Parathyroid adenoma (tissue), 2 donors: Measurements from ENCODE around the gene AKAP1.
A peak's percentile ranks its signal among the peaks of the same experiment; 100 is the strongest.

Experiments used
- H2AFZ ChIP-seq: fragments of 300-600 bp; sonication (generic); one replicate; pipeline ENCODE4 v1.7.0; 2017; ENCODE audit warnings: antibody characterized with exemption, mild to moderate bottlenecking
- H3K27ac ChIP-seq: fragments of 300-600 bp; sonication (generic); one replicate; pipeline ENCODE4 v1.7.0; 2017
- H3K27me3 ChIP-seq: fragments of 300-600 bp; sonication (generic); one replicate; pipeline ENCODE4 v1.7.0; 2017; ENCODE audit warnings: low read length; ENCODE audit not compliant: control insufficient read depth, insufficient read depth
- H3K36me3 ChIP-seq: fragments of 300-600 bp; sonication (generic); one replicate; pipeline ENCODE4 v1.7.0; 2017; ENCODE audit warnings: low read length; ENCODE audit not compliant: control insufficient read depth, insufficient read depth
- H3K4me1 ChIP-seq: fragments of 300-600 bp; sonication (generic); one replicate; pipeline ENCODE4 v1.7.0; 2017; ENCODE audit warnings: control low read depth
- H3K4me2 ChIP-seq: fragments of 300-600 bp; sonication (generic); one replicate; pipeline ENCODE4 v1.7.0; 2017; ENCODE audit warnings: low read length
- H3K4me3 ChIP-seq: fragments of 300-600 bp; sonication (generic); one replicate; pipeline ENCODE4 v1.7.0; 2017; ENCODE audit warnings: low read depth, low read length
- H3K79me2 ChIP-seq: fragments of 300-600 bp; sonication (generic); one replicate; pipeline ENCODE4 v1.7.0; 2017; ENCODE audit warnings: control low read depth
- H3K9ac ChIP-seq: fragments of 300-600 bp; sonication (generic); one replicate; pipeline ENCODE4 v1.7.0; 2017; ENCODE audit warnings: mild to moderate bottlenecking
- H3K9me3 ChIP-seq: fragments of 300-600 bp; sonication (generic); one replicate; pipeline ENCODE4 v1.7.0; 2017; ENCODE audit warnings: low read length; ENCODE audit not compliant: control insufficient read depth
- CTCF ChIP-seq: fragments of 300-600 bp; sonication (generic); IDR thresholded peaks from one replicate; pipeline ENCODE4 v1.7.0; 2017; ENCODE audit warnings: antibody characterized with exemption, mild to moderate bottlenecking
- donor health status: primary hyperparathyroidism.

Gene AKAP1

DNA sequence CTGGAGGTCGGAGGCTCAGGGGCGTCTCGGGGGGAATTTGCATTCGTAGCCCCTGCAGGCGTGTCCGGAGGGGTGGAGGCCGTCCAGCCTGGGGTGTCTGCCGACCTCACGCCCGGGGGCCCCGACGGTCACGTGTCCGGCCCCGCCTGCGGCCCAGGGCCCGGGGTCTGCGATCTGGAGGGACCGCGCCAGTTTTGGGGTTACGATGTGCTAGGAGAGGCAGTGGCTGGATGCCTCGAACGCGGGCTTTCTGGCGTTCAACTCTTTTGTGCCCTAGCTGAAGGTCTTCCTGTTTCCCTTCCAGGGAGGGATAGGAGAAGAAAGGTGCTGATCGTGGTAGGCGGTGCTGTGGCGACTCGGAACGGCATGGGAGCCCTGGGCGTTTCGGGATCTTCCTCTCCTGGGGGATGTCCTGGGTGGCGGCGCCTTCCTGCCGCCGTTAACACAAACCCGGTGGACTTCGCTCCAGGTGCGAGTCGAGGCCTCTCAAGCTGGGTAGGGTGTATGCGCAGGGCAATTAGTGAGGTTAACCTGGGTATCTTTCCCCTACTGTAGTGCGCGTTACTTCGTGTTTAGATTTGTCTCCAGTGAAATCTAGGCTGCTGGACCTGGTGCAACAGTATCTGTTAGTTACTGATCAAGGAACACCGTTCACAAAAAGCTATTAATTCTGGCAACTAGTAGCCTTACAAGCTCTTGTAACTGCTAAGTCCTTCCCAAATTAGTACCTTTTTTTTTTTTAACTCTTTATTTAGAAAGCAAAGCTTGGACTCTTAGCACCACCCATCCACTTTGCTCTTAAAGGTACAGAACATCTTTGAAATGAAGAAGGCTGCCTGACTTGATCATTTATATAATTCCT is 1.3 kb downstream of the AKAP1 start:
- no peaks in the 10 kb centered on the region for H3K27me3 ChIP-seq
- H3K9ac ChIP-seq = peak overlapping the region; percentile 16
- no peak for TF ChIP-seq CTCF
- H3K4me3 ChIP-seq = peak overlapping the region; percentile 80
- peak overlapping the region; percentile 63 for H2AFZ ChIP-seq
- peaks cover 18% of the 10 kb centered on the region for H3K79me2 ChIP-seq
- H3K36me3 ChIP-seq = no peaks in the 10 kb centered on the region
- H3K4me2 ChIP-seq = peak overlapping the region; percentile 96
- H3K9me3 ChIP-seq = no peaks in the 10 kb centered on the region
- peak overlapping the region; percentile 73 for H3K27ac ChIP-seq
- H3K4me1 ChIP-seq = peaks cover 30% of the 10 kb centered on the region

DNA sequence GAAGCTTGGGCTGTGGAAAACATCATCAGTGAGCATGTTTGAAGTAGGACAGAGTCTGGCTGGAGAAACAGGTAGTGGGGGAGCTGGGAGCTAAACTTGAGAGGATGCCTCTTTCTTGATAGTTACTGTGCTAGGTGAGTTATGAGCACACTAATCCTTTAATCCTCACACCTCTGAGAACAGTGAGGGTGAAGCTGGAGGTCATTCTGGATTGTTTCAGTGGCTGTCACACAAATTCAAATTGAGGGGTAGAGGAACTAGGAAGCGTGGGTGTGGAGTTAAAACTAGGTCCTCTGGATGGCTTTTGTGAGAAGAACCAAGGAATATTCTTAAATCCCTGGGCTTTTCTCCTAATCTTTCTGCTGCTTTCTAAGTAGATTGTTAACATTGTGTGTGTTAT is 3.3 kb downstream of the AKAP1 start:
- Histone ChIP-seq H3K9me3 (no peaks in the 10 kb centered on the region), H3K4me1 (peaks cover 40% of the 10 kb centered on the region), H3K27ac (no peak overlapping the region), H3K4me2 (no peak overlapping the region), H3K27me3 (no peaks in the 10 kb centered on the region), H3K79me2 (peaks cover 31% of the 10 kb centered on the region), H3K4me3 (no peak overlapping the region), H3K9ac (no peak overlapping the region), H3K36me3 (no peaks in the 10 kb centered on the region), H2AFZ (no peak overlapping the region)
- TF ChIP-seq CTCF = no peak

DNA sequence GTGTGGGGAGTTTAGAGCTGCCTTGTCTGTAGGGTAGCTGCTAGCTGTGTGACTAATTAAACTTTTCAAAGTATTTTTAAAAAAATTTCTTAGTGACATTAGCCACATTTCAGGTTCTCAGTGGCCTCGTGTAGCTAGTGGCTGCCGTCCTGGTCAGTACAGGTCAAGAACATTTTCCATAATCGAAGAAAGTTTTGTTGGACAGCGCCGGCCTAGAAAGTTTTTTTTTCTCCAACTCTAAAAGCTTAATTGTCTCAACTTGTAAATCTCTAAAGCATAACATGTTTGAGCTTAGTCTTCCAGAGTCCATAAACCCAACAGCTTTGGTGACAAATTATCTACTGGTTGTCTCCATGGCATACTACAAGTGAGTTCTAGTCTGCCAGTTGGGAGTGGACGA is 4.3 kb downstream of the AKAP1 start:
- Histone ChIP-seq H3K9me3 (no peaks in the 10 kb centered on the region), H3K9ac (no peak overlapping the region), H3K27me3 (no peaks in the 10 kb centered on the region), H3K4me2 (no peak overlapping the region), H2AFZ (no peak overlapping the region), H3K4me3 (no peak overlapping the region), H3K36me3 (no peaks in the 10 kb centered on the region), H3K79me2 (peaks cover 35% of the 10 kb centered on the region), H3K4me1 (peaks cover 41% of the 10 kb centered on the region), H3K27ac (no peak overlapping the region)
- no peak for TF ChIP-seq CTCF

- peaks cover 41% of the 10 kb centered on the region for H3K4me1 ChIP-seq
- no peak overlapping the region for H3K4me3 ChIP-seq
- H3K79me2 ChIP-seq = peaks cover 38% of the 10 kb centered on the region
- no peaks in the 10 kb centered on the region for H3K36me3 ChIP-seq
- H3K9ac ChIP-seq = no peak overlapping the region
- H3K4me2 ChIP-seq = peak overlapping the region; percentile 29
- no peaks in the 10 kb centered on the region for H3K27me3 ChIP-seq
- no peak overlapping the region for H2AFZ ChIP-seq
- H3K27ac ChIP-seq = peak overlapping the region; percentile 57
- H3K9me3 ChIP-seq = no peaks in the 10 kb centered on the region
- no peak for TF ChIP-seq CTCF
These were observed 5.6 kb downstream of the AKAP1 start for GRCh38 chr17:57090560-57091185.
